GM21526 (cell line): ENCODE data around the gene ZNF318.
A peak's percentile ranks its signal among the peaks of the same experiment; 100 is the strongest.
"Not testable (repeated sequence)": the region's sequence is repeated elsewhere in the genome, so short reads cannot be mapped to it uniquely, and the experiment has no call there.

Experiments
- ATAC-seq: cut with Tn5 transposase; IDR thresholded peaks from one replicate; pipeline ENCODE4 v1.9.1; 2021; ENCODE audit warnings: moderate library complexity; ENCODE audit not compliant: unreplicated experiment, low FRiP score

ZNF318 gene

GRCh38 chr6:43347021-43347420 lies 22.4 kb downstream of the ZNF318 start:
- ATAC-seq: no peak

- ATAC-seq: not testable (repeated sequence)
Observed at GRCh38 chr6:43346243-43346642, 23.2 kb downstream of the ZNF318 start.

GRCh38 chr6:43339168-43339567 lies 30.3 kb downstream of the ZNF318 start:
- peak; percentile 73 for ATAC-seq

DNA sequence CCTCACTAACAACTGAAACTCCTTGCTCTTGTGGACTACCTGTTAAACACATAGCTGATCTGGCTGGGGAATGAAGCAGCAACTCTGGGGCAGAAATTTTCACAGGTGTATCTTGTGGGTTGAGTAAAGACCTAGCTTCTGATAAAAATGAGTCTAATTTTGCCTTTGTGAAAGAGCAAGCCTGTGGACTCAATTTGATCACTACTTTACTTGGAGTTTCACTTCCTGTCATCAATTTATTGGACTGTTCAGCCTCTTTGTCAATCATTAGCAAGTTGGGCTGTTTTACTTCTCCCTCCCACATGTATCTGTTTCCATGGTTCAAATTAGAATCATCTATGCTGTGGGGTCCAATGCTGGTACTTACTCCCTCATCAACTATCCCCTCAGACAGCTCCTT lies 31.2 kb downstream of the ZNF318 start:
- no peak for ATAC-seq

GRCh38 chr6:43336382-43336781 lies 33.1 kb downstream of the ZNF318 start:
- no peak for ATAC-seq

DNA sequence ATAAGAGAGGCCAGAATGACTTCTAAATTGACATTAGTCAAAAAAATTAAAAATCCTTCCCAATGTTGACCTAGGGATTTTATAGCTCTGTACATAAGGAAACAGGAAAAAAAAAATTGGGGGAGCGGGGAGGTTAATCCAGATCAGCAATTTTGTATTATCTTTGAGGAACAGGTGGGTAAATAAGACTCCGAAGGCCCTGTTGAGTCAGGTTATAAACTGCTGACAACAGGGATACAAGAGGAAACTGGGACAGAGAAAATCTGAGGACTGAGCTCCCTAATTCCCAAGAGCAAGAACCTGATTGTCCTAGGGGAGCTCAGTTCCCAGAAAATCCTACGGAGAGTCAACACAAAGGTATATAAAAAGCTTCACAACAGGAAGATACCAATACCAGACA lies 34.0 kb downstream of the ZNF318 start:
- no peak for ATAC-seq

- ATAC-seq: no peak
Observed at GRCh38 chr6:43334466-43335095, 34.9 kb downstream of the ZNF318 start.

DNA sequence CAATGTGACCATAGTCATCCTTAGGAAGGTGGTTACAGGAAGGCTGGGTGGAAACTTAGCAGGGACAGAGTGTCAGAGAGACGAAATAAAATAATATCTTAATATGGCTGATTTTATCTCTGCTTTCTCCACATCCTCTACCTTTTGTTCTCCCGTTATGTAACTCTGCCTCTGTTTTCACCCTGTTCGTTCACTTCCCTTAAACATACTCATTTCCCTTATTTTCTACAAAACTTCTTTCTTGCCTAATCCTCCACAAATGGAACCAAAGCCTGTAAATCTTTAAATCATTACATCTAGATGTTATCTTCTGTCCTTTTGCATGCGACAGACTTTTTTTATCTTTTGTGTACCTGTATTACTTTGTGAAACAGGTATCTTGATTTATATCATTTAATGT lies 37.6 kb downstream of the ZNF318 start:
- no peak for ATAC-seq

DNA sequence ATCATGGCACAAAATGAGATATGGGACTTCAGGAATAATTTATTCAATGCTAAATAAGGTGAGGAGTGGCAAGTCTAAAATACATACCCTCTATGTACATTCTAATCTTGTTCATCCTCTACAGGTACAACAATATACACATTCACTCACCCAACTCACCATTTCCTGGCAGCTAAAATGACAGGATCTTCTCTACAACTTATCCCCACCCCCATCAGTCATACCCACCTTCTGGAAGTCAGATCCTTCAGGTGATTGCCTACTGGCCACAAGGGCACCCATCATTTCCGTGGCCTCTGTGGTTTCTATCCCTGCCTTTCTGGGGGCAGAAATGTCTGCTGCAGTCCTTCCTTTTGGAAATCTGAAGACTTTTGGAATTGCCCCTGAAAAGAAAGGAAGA lies 38.0 kb downstream of the ZNF318 start:
- ATAC-seq: no peak

DNA sequence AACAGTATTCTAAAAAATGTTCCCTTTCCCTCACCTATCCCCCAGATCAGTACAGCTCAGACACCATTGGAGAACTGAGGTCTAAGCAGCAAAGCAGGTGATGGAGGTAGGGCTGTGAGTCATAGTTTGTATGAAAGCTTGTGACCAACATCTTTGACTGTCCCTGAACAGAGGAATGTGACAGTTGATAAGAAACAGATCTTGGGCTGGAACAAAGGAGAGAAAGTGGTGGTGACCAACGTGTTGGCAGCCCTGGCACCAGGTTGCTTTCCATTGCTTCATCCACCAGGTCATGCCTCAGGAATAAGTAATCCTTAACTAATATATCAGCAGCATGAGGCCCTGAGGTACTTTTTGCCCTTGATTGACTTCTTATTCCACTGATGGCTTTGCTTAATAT lies 40.9 kb downstream of the ZNF318 start:
- no peak for ATAC-seq

DNA sequence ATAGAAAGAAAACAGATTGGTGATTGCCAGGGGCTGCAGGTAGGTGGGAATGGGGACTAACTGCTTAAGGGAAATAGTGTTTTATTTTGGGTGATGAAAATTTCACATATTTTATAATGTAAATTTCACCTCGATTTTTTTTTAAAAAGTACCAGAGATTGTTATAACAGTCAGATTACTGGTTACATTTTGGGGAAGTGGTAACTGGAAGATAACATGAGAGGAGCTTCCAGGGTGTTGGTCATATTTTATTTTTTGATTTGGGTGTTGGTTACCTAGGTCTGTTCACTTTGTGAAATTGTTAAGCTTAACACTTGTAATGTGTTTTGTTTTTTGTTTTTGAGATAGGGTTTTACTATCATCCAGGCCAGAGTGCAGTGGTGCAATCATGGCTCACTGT lies 43.6 kb downstream of the ZNF318 start:
- ATAC-seq: no peak

DNA sequence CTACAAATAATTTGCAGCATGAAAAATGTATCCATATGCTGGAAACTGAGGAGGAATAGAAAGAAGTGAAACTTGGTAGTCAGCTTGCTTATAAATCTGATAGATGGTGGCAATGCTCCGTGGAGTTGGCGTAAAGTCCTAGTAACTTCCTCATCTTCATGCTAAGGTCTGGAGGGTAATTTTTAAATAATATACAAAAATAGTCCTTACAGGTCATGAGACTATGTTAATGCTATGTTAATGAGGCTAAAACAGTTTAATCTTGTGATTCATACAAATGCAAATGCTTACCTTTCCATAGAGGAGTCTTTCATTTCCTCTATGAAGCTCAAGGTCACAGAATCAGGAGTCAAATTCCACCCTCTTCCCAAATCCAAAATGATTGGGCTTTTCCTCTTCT lies 51.4 kb downstream of the ZNF318 start:
- no peak for ATAC-seq

GRCh38 chr6:43313813-43314212 lies 55.6 kb downstream of the ZNF318 start:
- no peak for ATAC-seq

- no peak for ATAC-seq
Observed at GRCh38 chr6:43311666-43312065, 57.8 kb downstream of the ZNF318 start.

GRCh38 chr6:43310624-43311023 lies 58.8 kb downstream of the ZNF318 start:
- no peak for ATAC-seq

- no peak for ATAC-seq
Observed at GRCh38 chr6:43310134-43310533, 59.3 kb downstream of the ZNF318 start.

- ATAC-seq: no peak
Observed at GRCh38 chr6:43308990-43309477, 60.4 kb downstream of the ZNF318 start.

GRCh38 chr6:43308101-43308989 lies 61.1 kb downstream of the ZNF318 start, which contains the start of gene CRIP3:
Gene CRIP3 (minus strand): TSS chr6:43308826. CDS start chr6:43308792, 34 bp downstream.
- no peak for ATAC-seq

- no peak for ATAC-seq
Observed at GRCh38 chr6:43307451-43308100, 61.9 kb downstream of the ZNF318 start.

DNA sequence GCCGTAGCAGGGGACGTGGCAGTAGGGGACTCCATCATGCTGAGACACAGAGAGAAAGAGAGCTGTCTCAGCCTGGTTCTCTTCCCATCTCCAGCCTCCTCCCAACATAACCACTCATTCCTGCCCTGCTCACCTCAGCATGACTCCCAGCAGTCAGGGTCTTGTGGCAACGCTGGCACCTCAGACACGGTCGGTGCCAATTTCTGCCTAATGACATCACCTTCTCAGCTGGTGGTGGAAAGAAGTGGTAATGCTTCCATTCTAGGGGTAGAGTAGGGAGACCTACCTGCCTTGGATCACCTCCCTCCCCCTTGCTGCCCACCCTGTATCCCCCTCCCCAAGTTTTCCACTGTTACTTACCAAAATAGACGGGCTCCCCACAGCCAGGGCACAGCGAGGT lies 63.4 kb downstream of the ZNF318 start:
- ATAC-seq: no peak

DNA sequence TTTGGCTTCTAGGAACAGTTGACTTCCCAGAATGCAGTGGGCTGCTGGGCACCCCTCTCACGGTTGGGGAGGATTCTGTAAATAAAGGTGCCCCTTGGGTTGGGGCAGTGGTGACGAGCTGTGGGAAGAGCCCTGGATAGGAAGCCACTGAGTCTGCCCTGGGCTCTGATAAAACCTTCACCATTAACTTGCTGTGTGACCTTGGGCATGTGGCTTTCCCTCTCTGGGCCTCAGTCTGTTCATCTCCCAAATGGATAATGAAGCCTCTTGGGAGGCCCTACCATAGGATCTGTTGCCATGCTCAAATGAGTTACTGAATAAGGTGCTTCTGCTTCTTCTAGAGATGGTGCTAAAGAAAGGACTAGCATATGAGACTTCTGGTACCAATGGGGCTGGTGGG lies 64.6 kb downstream of the ZNF318 start:
- ATAC-seq: no peak
